ENCODE results near the gene HDLBP. TPM values are rescaled to one million over a fixed set of nuclear protein-coding genes. Genes with fewer than 3 reads are reported as not detected.

The HDLBP gene
- total and polyA plus RNA-seq, 8 donors: 273 to 996 (median 749) TPM

DNA sequence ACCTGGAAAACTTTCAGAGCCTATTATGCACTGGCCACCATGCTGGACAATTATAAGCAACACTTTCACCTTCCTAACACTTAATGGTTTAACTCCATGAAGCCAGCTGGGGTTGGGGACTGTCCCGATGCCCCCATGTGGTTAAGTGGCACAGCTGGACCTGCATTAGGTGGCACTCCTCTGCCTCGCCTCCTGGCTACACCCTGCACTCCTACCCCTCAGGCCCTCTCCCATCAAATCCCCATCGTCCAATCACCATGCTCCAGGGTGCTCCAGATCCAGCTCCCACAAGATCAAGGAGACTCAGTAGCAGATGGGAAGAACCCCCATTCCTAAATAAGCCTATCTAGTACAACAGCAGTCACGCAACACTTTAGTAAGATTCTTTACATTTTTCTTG lies 53.8 kb downstream of the HDLBP start:
- H3K36me3 ChIP-seq: peaks cover 24 to 76% (median 48%) of the 10 kb centered on the region in 3 donors
- no peaks in the 10 kb centered on the region for H3K27me3 ChIP-seq
- intact Hi-C loops (cut with DNase I): loop anchor here in 1 of 3 donors (10.0 kb wide), 1 partner anchor 73 kb away; no protein-coding TSS in a partner anchor
- no peak for DNase-seq
- peak in 2 of 4 donors; percentile 13 to 21 for ATAC-seq
- peaks cover 0 to under 1% (median 0%) of the 10 kb centered on the region in 3 donors for H3K4me1 ChIP-seq
- H3K27ac ChIP-seq: no peak overlapping the region
- TF ChIP-seq, protein P1, sequence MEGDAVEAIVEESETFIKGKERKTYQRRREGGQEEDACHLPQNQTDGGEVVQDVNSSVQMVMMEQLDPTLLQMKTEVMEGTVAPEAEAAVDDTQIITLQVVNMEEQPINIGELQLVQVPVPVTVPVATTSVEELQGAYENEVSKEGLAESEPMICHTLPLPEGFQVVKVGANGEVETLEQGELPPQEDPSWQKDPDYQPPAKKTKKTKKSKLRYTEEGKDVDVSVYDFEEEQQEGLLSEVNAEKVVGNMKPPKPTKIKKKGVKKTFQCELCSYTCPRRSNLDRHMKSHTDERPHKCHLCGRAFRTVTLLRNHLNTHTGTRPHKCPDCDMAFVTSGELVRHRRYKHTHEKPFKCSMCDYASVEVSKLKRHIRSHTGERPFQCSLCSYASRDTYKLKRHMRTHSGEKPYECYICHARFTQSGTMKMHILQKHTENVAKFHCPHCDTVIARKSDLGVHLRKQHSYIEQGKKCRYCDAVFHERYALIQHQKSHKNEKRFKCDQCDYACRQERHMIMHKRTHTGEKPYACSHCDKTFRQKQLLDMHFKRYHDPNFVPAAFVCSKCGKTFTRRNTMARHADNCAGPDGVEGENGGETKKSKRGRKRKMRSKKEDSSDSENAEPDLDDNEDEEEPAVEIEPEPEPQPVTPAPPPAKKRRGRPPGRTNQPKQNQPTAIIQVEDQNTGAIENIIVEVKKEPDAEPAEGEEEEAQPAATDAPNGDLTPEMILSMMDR (IDR thresholded peaks at IDR 0.05): no peak
- WGBS, 2 donors: 73 to 88% methylated on average over 4 of the region's 4 CpGs
- FAIRE-seq: no peak
- H3K9me3 ChIP-seq: no peaks in the 10 kb centered on the region
- H3K4me3 ChIP-seq: no peak overlapping the region

DNA sequence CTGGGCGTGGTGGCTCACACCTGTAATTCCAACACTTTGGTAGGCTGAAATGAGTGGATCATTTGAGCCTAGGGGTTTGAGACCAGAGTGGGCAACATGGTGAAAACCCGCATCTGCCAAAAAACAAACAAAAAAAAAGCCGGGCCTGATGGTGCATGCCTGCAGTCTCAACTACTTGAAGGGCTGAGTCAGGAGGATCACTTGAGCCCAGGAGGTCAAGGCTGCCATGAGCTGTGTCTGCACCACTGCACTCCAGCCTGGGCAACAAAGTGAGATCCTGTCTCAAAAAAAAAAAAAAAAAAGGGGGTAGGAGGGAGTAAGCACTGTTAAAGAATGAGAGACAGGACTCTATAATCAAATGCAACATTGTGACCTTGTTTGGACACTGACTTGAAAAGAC lies 54.6 kb downstream of the HDLBP start:
- ATAC-seq: no peak
- TF ChIP-seq, protein P1 (IDR thresholded peaks at IDR 0.05): no peak
- Histone ChIP-seq H3K36me3 (peaks cover 24 to 77% (median 49%) of the 10 kb centered on the region in 3 donors), H3K9me3 (no peaks in the 10 kb centered on the region), H3K27me3 (no peaks in the 10 kb centered on the region), H3K27ac (no peak overlapping the region), H3K4me1 (peaks cover under 1 to 8% (median 4%) of the 10 kb centered on the region in 3 donors), H3K4me3 (no peak overlapping the region)
- DNase-seq: peak in 1 of 6 donors; percentile 26
- 65 to 70% methylated on average over 3 of the region's 3 CpGs for WGBS, 2 donors
- intact Hi-C loops (cut with DNase I): loop anchor here in 1 of 3 donors (10.0 kb wide), 1 partner anchor 74 kb away; no protein-coding TSS in a partner anchor
- no peak for FAIRE-seq

DNA sequence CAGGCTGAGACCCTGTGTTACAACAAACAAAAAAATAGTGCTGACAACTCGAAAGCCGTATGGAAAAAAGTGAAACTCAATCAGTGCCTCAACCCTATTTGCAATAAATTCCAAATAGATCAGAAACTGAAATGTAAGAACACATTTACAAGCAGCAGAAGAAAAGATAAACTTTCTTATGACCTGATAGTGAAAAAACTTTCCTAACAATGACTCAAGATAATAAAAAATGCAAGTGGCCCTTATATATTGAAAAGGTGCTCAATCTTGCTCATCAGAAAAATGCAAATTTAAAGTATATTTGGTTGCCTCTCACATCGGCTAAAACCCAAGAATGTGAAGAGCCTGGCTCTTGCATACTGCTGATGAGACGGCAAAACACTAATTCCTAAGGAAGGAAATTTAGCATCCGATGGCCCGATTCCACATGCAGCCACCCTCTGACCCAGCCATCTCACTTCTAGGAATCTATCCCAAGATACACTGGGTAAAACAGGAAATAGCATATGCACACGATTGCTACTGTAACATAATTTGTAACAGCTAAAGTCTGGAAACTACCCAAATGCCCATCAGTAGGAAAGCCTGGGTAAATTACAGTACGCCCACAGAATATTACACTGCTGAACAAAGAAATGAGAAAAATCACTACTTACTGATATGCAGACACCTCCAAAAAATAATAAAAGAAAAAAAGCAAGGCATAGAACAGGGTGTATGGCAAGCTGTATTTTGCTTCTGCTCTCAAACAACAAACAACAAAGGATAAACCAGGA lies 56.8 kb downstream of the HDLBP start:
- Histone ChIP-seq H3K27ac (no peak overlapping the region), H3K4me3 (no peak overlapping the region), H3K27me3 (no peaks in the 10 kb centered on the region), H3K36me3 (peaks cover 20 to 80% (median 57%) of the 10 kb centered on the region in 3 donors), H3K9me3 (no peaks in the 10 kb centered on the region), H3K4me1 (peaks cover 7 to 16% (median 11%) of the 10 kb centered on the region in 3 donors)
- no peak for DNase-seq
- TF ChIP-seq, protein P1 (IDR thresholded peaks at IDR 0.05): no peak
- no peak for FAIRE-seq
- ATAC-seq: no peak
- WGBS, 2 donors: 61 to 62% methylated on average over 8 of the region's 8 CpGs
- intact Hi-C loops (cut with DNase I): no loop called here

GRCh38 chr2:241257419-241258032 lies 57.9 kb downstream of the HDLBP start:
- Histone ChIP-seq H3K4me1 (peaks cover 7 to 16% (median 11%) of the 10 kb centered on the region in 3 donors), H3K9me3 (no peaks in the 10 kb centered on the region), H3K4me3 (no peak overlapping the region), H3K27me3 (no peaks in the 10 kb centered on the region), H3K36me3 (peaks cover 15 to 80% (median 57%) of the 10 kb centered on the region in 3 donors), H3K27ac (no peak overlapping the region)
- WGBS, 2 donors: 76 to 77% methylated on average over 11 of the region's 11 CpGs
- DNase-seq (peak in 1 of 6 donors; percentile 3), FAIRE-seq (no peak), ATAC-seq (no peak)
- TF ChIP-seq, protein P1 (IDR thresholded peaks at IDR 0.05): no peak
- intact Hi-C loops (cut with DNase I): no loop called here

All from pancreas (tissue), 10 donors.